HCT116 (cell line): ENCODE measurements around the gene GNAS-AS1.

Source experiments
- MAX ChIP-seq: IDR thresholded peaks from 2 replicates; pipeline ENCODE4 v1.6.1; 2012
- POLR2A ChIP-seq: IDR thresholded peaks from 2 replicates; pipeline ENCODE4 v1.7.0; 2011; ENCODE audit warnings: borderline replicate concordance; ENCODE audit not compliant: insufficient read depth, insufficient read length; ENCODE audit errors: extremely low read depth

- TF ChIP-seq POLR2A (no peak), MAX (no peak)
These were observed 30.5 kb upstream of the GNAS-AS1 start for GRCh38 chr20:58880994-58881752.
